HepG2 (cell line): ENCODE results near the gene PAPPA2.

Source experiments
- ATF5 ChIP-seq: sonication (generic); formaldehyde crosslinking; IDR thresholded peaks from 2 replicates; pipeline ENCODE4 v1.4.0; 2020; ENCODE audit warnings: mild to moderate bottlenecking, low read depth, missing genetic modification reagents
- CTCF ChIP-seq: sonication (generic); formaldehyde crosslinking; IDR thresholded peaks from 2 replicates; pipeline ENCODE4 v1.5.0; 2020; ENCODE audit warnings: mild to moderate bottlenecking, missing genetic modification reagents, moderate library complexity
- JUN ChIP-seq: sonication (generic); formaldehyde crosslinking; IDR thresholded peaks from 2 replicates; pipeline ENCODE4 v1.4.0; 2020; ENCODE audit warnings: mild to moderate bottlenecking, missing genetic modification reagents
- JUND ChIP-seq: sonication (generic); formaldehyde crosslinking; IDR thresholded peaks from 2 replicates; pipeline ENCODE4 v1.8.0; 2022; ENCODE audit warnings: mild to moderate bottlenecking, missing genetic modification reagents
- MED8 ChIP-seq: sonication (generic); formaldehyde crosslinking; IDR thresholded peaks from 2 replicates; pipeline ENCODE4 v1.8.1; 2023; ENCODE audit warnings: mild to moderate bottlenecking, missing genetic modification reagents; ENCODE audit not compliant: insufficient replicate concordance
- NFE2L2 ChIP-seq: fragments of 150-350 bp; IDR thresholded peaks from 2 replicates; pipeline ENCODE4 v1.6.1; 2014; ENCODE audit warnings: low read length
- RXRA ChIP-seq: sonication (generic); formaldehyde crosslinking; IDR thresholded peaks from 2 replicates; pipeline ENCODE4 v1.5.1; 2020; ENCODE audit warnings: missing genetic modification reagents
- SMAD3 ChIP-seq: sonication (generic); formaldehyde crosslinking; IDR thresholded peaks from 2 replicates; pipeline ENCODE4 v1.4.0; 2020; ENCODE audit warnings: missing genetic modification reagents
- ZBTB1 ChIP-seq: sonication (generic); formaldehyde crosslinking; IDR thresholded peaks from 2 replicates; pipeline ENCODE4 v1.4.0; 2020; ENCODE audit warnings: missing genetic modification reagents, borderline replicate concordance
- ZBTB21 ChIP-seq: sonication (generic); formaldehyde crosslinking; IDR thresholded peaks from 2 replicates; pipeline ENCODE4 v1.4.0; 2020; ENCODE audit warnings: missing genetic modification reagents
- ZSCAN25 ChIP-seq: sonication (generic); formaldehyde crosslinking; IDR thresholded peaks from 2 replicates; pipeline ENCODE4 v1.8.0; 2022; ENCODE audit warnings: mild to moderate bottlenecking, missing genetic modification reagents
- ZSCAN29 ChIP-seq: sonication (generic); formaldehyde crosslinking; conservative IDR thresholded peaks from 2 replicates; pipeline ENCODE4 v1.4.0; 2020; ENCODE audit warnings: mild to moderate bottlenecking, missing genetic modification reagents

- TF ChIP-seq MED8 (CRISPR knock-in tag) (no peak), ZBTB1 (CRISPR knock-in tag) (no peak), JUND (CRISPR knock-in tag) (no peak), RXRA (CRISPR knock-in tag) (no peak), ZBTB21 (no peak), CTCF (CRISPR knock-in tag) (no peak), ATF5 (CRISPR knock-in tag) (no peak), SMAD3 (CRISPR knock-in tag) (no peak), NFE2L2 (no peak), ZSCAN29 (CRISPR knock-in tag) (no peak), JUN (CRISPR knock-in tag) (no peak), ZSCAN25 (CRISPR knock-in tag) (no peak)
Measured at GRCh38 chr1:176603696-176604095, 140.7 kb downstream of the PAPPA2 start.
